Mesenchymal stem cell (in vitro differentiated cells and primary cell): ENCODE measurements around the gene IFNE.

Experiments
- DNase-seq: peaks from one replicate; pipeline ENCODE4 v3.0.0-alpha.2; 2013
- H2AFZ ChIP-seq: one replicate; pipeline ENCODE4 v1.6.1; 2013; ENCODE audit warnings: low read depth, mild to moderate bottlenecking, control low read depth, inconsistent platforms, low read length, moderate library complexity
- H2AK5ac ChIP-seq: 2 replicates; pipeline ENCODE4 v1.6.1; 2013; ENCODE audit warnings: low read length, moderate library complexity, mild to moderate bottlenecking, inconsistent platforms; ENCODE audit not compliant: severe bottlenecking
- H2BK120ac ChIP-seq: one replicate; pipeline ENCODE4 v1.6.1; 2013; ENCODE audit warnings: low read depth, mild to moderate bottlenecking, inconsistent platforms, low read length, moderate library complexity
- H2BK12ac ChIP-seq, 2 experiments: one replicate each; pipeline ENCODE4 v1.6.1; 2013; ENCODE audit warnings: inconsistent platforms in 2 of 2, low read length in 2 of 2, mild to moderate bottlenecking in 2 of 2, moderate library complexity in 2 of 2, control low read depth in 1 of 2
- H2BK15ac ChIP-seq: one replicate; pipeline ENCODE4 v1.6.1; 2013; ENCODE audit warnings: mild to moderate bottlenecking, low read depth, inconsistent platforms; ENCODE audit not compliant: poor library complexity, severe bottlenecking
- H2BK5ac ChIP-seq: 2 replicates; pipeline ENCODE4 v1.6.1; 2013; ENCODE audit warnings: low read depth, mild to moderate bottlenecking, low read length, control low read depth, inconsistent platforms; ENCODE audit not compliant: poor library complexity, severe bottlenecking
- H3K14ac ChIP-seq, 2 experiments: one replicate each; pipeline ENCODE4 v1.6.1; 2013; ENCODE audit warnings: inconsistent platforms in 2 of 2, low read length in 2 of 2, control low read depth in 1 of 2, mild to moderate bottlenecking in 1 of 2, moderate library complexity in 1 of 2
- H3K18ac ChIP-seq, 2 experiments: one replicate each; pipeline ENCODE4 v1.6.1; 2013; ENCODE audit warnings: inconsistent platforms in 2 of 2, low read length in 2 of 2, control low read depth in 1 of 2, low read depth in 1 of 2, mild to moderate bottlenecking in 1 of 2
- H3K23ac ChIP-seq, 2 experiments: one replicate each; pipeline ENCODE4 v1.6.1; 2013; ENCODE audit warnings: inconsistent platforms in 2 of 2, low read length in 2 of 2, mild to moderate bottlenecking in 2 of 2, moderate library complexity in 2 of 2, control low read depth in 1 of 2
- H3K27ac ChIP-seq: 2 replicates; pipeline ENCODE4 v1.5.1; 2013; ENCODE audit warnings: mild to moderate bottlenecking, moderate library complexity, low read length, control low read depth, inconsistent platforms; ENCODE audit not compliant: poor library complexity, severe bottlenecking
- H3K27me3 ChIP-seq, 2 experiments: 2 replicates each; pipeline versions ENCODE4 v1.6.1 to v1.7.0; 2013; ENCODE audit warnings: low read length in 2 of 2, mild to moderate bottlenecking in 2 of 2, moderate library complexity in 2 of 2, control low read depth in 1 of 2, inconsistent platforms in 1 of 2; ENCODE audit not compliant: control insufficient read depth in 1 of 2, insufficient read depth in 1 of 2
- H3K36me3 ChIP-seq, 2 experiments: 2 replicates each; pipeline versions ENCODE4 v1.6.1 to v1.7.0; 2013; ENCODE audit warnings: low read length in 2 of 2, control low read depth in 1 of 2, inconsistent platforms in 1 of 2, low read depth in 1 of 2, mild to moderate bottlenecking in 1 of 2; ENCODE audit not compliant: insufficient read depth in 2 of 2, control insufficient read depth in 1 of 2
- H3K4ac ChIP-seq, 2 experiments: one replicate each; pipeline ENCODE4 v1.6.1; 2013; ENCODE audit warnings: inconsistent platforms in 2 of 2, low read length in 2 of 2, mild to moderate bottlenecking in 2 of 2, moderate library complexity in 2 of 2, control low read depth in 1 of 2, low read depth in 1 of 2
- H3K4me1 ChIP-seq: 2 replicates; pipeline ENCODE4 v1.6.1; 2013; ENCODE audit warnings: low read depth, low read length, control low read depth; ENCODE audit not compliant: control insufficient read depth, insufficient read depth
- H3K4me2 ChIP-seq: 2 replicates; pipeline ENCODE4 v1.6.1; 2013; ENCODE audit warnings: low read length, mild to moderate bottlenecking, inconsistent platforms; ENCODE audit not compliant: poor library complexity, severe bottlenecking
- H3K4me3 ChIP-seq, 2 experiments: 2 replicates each; pipeline versions ENCODE4 v1.5.1 to v1.7.0; 2013; ENCODE audit warnings: low read length in 2 of 2, mild to moderate bottlenecking in 2 of 2, control low read depth in 1 of 2, low read depth in 1 of 2; ENCODE audit not compliant: insufficient read depth in 1 of 2
- H3K79me1 ChIP-seq: replicated peaks from 2 replicates; pipeline ENCODE4 v1.6.1; 2013; ENCODE audit warnings: mild to moderate bottlenecking, control low read depth, low read length, inconsistent platforms; ENCODE audit not compliant: poor library complexity, severe bottlenecking
- H3K9ac ChIP-seq: 2 replicates; pipeline ENCODE4 v1.7.0; 2013; ENCODE audit warnings: mild to moderate bottlenecking, low read length, moderate library complexity
- H3K9me3 ChIP-seq: 2 replicates; pipeline ENCODE4 v1.7.0; 2013; ENCODE audit warnings: mild to moderate bottlenecking, low read length; ENCODE audit not compliant: control insufficient read depth
- H4K8ac ChIP-seq: one replicate; pipeline ENCODE4 v1.6.1; 2013; ENCODE audit warnings: inconsistent platforms, mild to moderate bottlenecking, low read length, moderate library complexity
- H4K91ac ChIP-seq: one replicate; pipeline ENCODE4 v1.6.1; 2013; ENCODE audit warnings: mild to moderate bottlenecking, low read length, inconsistent platforms
- WGBS: methylation state at CpG from one replicate; pipeline ENCODE4 v1.1.7; 2013; ENCODE audit warnings: mixed read lengths; 5-methylcytosine and 5-hydroxymethylcytosine counted together

Gene IFNE

GRCh38 chr9:21491756-21492155 is 9.6 kb upstream of the IFNE start:
- H3K4ac ChIP-seq, result no peak overlapping the region
- no peaks in the 10 kb centered on the region for H3K4me1 ChIP-seq
- no peak overlapping the region for H3K23ac ChIP-seq
- peak overlapping the region; percentile 20 for H3K9ac ChIP-seq
- peak; percentile 3 for DNase-seq
- H3K27me3 ChIP-seq, result no peaks in the 10 kb centered on the region
- H3K4me2 ChIP-seq, result no peak overlapping the region
- no peak overlapping the region for H2BK12ac ChIP-seq
- H4K8ac ChIP-seq, result no peak overlapping the region
- no peak overlapping the region for H3K14ac ChIP-seq
- no CpG with 5 or more reads among the region's 1 CpG for WGBS
- H3K9me3 ChIP-seq, result no peaks in the 10 kb centered on the region
- no peak overlapping the region for H3K27ac ChIP-seq
- no peak overlapping the region for H2AK5ac ChIP-seq
- no peak overlapping the region for H2AFZ ChIP-seq
- no peak overlapping the region for H3K18ac ChIP-seq
- H3K36me3 ChIP-seq, result peaks cover 0 to 9% of the 10 kb centered on the region in 2 experiments
- H3K79me1 ChIP-seq, result peaks cover 8% of the 10 kb centered on the region
- H3K4me3 ChIP-seq, result no peak overlapping the region
- H2BK120ac ChIP-seq, result no peak overlapping the region
- H2BK15ac ChIP-seq, result no peak overlapping the region
- H2BK5ac ChIP-seq, result no peak overlapping the region
- no peak overlapping the region for H4K91ac ChIP-seq

DNA sequence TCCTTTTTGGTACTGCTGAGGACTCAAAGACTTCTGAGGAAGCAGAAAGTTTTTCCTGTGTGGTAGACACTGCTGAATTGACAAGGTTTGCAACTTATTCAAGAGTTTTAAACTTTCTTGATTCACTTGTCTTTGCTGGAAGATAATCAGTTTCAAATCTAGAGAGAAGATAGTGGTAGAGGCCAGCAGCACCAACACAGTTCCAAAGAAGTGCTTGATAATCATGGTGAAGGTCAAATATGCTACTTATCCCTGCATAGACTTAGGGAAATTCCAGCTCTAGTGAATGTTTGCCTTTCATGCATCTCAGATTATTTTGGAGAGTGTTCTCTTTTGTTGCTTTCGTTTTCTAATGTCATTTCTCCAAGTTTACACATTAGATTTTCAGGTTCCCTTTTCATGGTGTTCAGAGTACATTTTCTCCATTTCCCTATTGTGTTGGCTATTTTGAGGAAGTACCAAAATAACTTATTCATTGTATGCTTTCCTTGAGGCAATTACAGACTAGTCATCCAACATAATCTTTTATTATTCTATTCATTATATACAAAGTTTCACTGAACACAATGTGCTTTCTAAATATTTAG is 550 bp downstream of the IFNE start:
- Histone ChIP-seq H4K8ac (no peak overlapping the region), H3K23ac (no peak overlapping the region), H3K79me1 (no peaks in the 10 kb centered on the region), H3K4me1 (no peaks in the 10 kb centered on the region), H3K27me3 (no peaks in the 10 kb centered on the region), H3K4ac (no peak overlapping the region), H3K4me2 (no peak overlapping the region), H2BK15ac (no peak overlapping the region), H4K91ac (no peak overlapping the region), H3K9me3 (peaks cover 9% of the 10 kb centered on the region), H3K36me3 (peaks cover 3 to 60% of the 10 kb centered on the region in 2 experiments), H2BK5ac (no peak overlapping the region), H3K27ac (no peak overlapping the region), H3K14ac (no peak overlapping the region), H2BK120ac (no peak overlapping the region), H3K18ac (no peak overlapping the region), H2AFZ (no peak overlapping the region), H3K9ac (no peak overlapping the region), H2AK5ac (no peak overlapping the region), H2BK12ac (no peak overlapping the region), H3K4me3 (no peak overlapping the region)
- WGBS, result 100% methylated on average over 1 of the region's 1 CpG
- DNase-seq, result no peak

DNA sequence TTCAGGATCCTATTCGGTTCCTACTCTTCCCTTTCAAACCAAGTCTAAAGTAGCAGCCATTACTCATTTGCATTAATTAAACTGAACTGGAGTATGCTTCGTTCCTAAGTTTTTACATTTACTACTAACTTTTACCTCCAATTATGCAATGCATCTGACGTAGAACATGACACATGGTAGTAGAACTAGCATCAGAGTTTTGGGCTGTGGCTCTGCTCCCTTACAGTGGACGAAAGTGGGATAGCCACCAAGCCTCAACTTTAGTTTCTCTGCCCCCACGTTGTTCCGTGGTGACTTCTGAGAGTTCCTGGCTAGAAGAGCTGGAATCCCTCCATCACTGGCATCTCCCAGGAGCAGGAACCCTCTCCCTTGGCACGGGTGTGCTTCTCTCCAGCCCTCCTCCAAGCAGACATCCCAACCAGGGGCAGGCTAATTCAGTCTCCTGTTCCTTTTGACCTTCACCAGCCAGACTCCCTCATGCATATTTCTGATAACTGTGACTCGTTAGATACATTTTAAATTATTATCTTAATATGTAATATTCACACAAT is 2.9 kb downstream of the IFNE start:
- WGBS, result 84% methylated on average over 7 of the region's 8 CpGs

GRCh38 chr9:21477466-21477865 is 4.6 kb downstream of the IFNE start:
- Histone ChIP-seq H2BK15ac (no peak overlapping the region), H4K8ac (no peak overlapping the region), H3K4me3 (no peak overlapping the region), H3K9ac (peak overlapping the region; percentile 3), H3K4me2 (no peak overlapping the region), H3K4me1 (no peaks in the 10 kb centered on the region), H3K23ac (no peak overlapping the region), H4K91ac (no peak overlapping the region), H2BK5ac (no peak overlapping the region), H3K14ac (no peak overlapping the region), H2AK5ac (no peak overlapping the region), H3K18ac (no peak overlapping the region), H3K9me3 (no peaks in the 10 kb centered on the region), H3K79me1 (no peaks in the 10 kb centered on the region), H2AFZ (no peak overlapping the region), H3K27ac (no peak overlapping the region), H3K4ac (no peak overlapping the region), H3K27me3 (no peaks in the 10 kb centered on the region), H3K36me3 (peaks cover 5 to 70% of the 10 kb centered on the region in 2 experiments), H2BK120ac (no peak overlapping the region), H2BK12ac (no peak overlapping the region)
- 100% methylated on average over 2 of the region's 2 CpGs for WGBS
- no peak for DNase-seq

More for the DNA sequence above, 2.9 kb downstream of the IFNE start:
- Histone ChIP-seq H2AFZ (no peak overlapping the region), H3K4me3 (no peak overlapping the region), H3K4me2 (no peak overlapping the region), H2BK12ac (no peak overlapping the region), H3K4ac (no peak overlapping the region), H3K23ac (no peak overlapping the region), H4K91ac (no peak overlapping the region), H2AK5ac (no peak overlapping the region), H3K79me1 (no peaks in the 10 kb centered on the region), H3K4me1 (no peaks in the 10 kb centered on the region), H3K27me3 (no peaks in the 10 kb centered on the region), H3K27ac (no peak overlapping the region), H3K9ac (no peak overlapping the region), H2BK5ac (no peak overlapping the region), H2BK15ac (no peak overlapping the region), H3K9me3 (no peaks in the 10 kb centered on the region), H3K36me3 (peaks cover 3 to 66% of the 10 kb centered on the region in 2 experiments), H4K8ac (no peak overlapping the region), H3K18ac (no peak overlapping the region), H3K14ac (no peak overlapping the region), H2BK120ac (no peak overlapping the region)
- no peak for DNase-seq
